GM12892 (cell line): Measurements from ENCODE around the gene CLEC6A.
"Not testable (repeated sequence)": the region's sequence is repeated elsewhere in the genome, so short reads cannot be mapped to it uniquely, and the experiment has no call there.

Experiments
- POLR2A ChIP-seq: IDR thresholded peaks from 2 replicates; pipeline ENCODE4 v1.6.1; 2011; ENCODE audit warnings: low read depth, low read length, control low read depth
- POLR2AphosphoS5 ChIP-seq: IDR thresholded peaks from 2 replicates; pipeline ENCODE4 v1.6.1; 2011; ENCODE audit warnings: low read depth, low read length, control low read depth
- TAF1 ChIP-seq: IDR thresholded peaks from 2 replicates; pipeline ENCODE4 v1.6.1; 2011; ENCODE audit warnings: low read depth, mild to moderate bottlenecking, control low read depth, low read length, borderline replicate concordance

DNA sequence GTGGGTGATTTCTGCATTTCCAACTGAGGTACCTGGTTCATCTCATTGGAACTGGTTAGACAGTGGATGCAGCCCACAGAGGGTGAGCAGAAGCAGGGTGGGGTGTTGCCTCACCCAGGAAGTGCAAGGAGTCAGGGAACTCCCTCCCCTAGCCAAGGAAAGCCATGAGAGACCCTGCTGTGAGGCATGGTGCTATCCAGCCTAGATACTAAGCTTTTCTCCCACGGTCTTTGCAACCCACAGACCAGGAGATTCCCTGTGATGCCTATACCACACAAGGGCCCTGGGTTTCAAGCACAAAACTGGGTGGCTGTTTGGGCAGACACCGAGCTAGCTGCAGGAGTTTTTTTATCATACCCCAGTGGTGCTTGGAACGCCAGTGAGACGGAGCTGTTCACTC is 39.9 kb downstream of the CLEC6A start:
- TF ChIP-seq TAF1, POLR2A, POLR2AphosphoS5: not testable (repeated sequence)
